GM19452 (cell line): ENCODE results near the gene SUB1.
"Not testable (repeated sequence)": the region's sequence is repeated elsewhere in the genome, so short reads cannot be mapped to it uniquely, and the experiment has no call there.

Source experiments
- ATAC-seq: cut with Tn5 transposase; IDR thresholded peaks from one replicate; pipeline ENCODE4 v1.9.1; 2021; ENCODE audit not compliant: unreplicated experiment

SUB1 gene

DNA sequence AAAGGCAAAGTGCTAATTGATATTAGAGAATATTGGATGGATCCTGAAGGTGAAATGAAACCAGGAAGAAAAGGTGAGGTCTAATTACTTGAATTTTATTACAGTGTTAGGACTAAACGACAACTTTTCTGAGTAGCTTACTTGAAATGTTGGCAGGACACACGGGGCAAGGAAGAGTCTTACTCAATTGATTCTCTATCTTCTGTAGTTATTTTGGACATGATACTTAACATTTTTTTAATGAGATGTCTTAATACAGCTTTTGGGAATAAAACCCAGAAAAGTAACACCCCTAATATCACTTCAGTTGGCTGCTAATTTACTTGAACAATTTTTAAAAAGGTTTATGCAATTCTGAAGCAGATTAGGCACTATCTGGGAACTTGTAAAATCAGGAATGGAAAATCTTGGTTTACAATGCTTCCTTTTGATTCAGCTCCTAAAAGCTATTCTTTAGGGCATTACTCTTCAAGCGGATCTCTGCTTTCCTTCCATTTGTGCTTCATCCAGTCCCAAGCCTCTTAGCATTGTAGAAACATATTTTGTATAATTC, 13.7 kb downstream of the SUB1 start:
- ATAC-seq: no peak

DNA sequence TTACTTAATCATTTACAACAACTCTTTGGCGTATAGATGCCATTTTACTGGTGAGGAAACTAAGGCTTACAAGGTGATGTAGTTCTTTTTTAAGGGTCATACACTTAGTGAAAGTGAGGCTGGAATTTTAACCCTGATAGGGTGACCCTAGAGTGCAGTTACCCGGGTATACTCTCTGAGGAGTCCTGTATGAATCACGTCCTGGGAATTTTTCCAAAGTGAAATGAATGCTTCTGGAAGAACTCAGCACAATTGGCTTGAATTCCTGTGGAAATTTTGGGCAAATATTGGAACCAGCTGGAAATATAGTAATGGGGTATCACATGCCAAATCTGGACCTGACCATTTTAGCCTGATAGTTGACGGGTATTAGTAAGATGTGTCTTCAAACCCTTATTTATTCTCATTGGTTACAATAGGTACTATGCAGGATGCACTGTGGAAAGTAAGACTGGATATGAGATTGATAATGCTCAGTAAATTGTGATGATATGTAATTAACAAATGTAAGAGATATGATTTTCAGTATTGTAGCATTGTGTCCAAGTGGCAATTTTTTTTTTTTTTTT, 14.8 kb downstream of the SUB1 start:
- no peak for ATAC-seq

DNA sequence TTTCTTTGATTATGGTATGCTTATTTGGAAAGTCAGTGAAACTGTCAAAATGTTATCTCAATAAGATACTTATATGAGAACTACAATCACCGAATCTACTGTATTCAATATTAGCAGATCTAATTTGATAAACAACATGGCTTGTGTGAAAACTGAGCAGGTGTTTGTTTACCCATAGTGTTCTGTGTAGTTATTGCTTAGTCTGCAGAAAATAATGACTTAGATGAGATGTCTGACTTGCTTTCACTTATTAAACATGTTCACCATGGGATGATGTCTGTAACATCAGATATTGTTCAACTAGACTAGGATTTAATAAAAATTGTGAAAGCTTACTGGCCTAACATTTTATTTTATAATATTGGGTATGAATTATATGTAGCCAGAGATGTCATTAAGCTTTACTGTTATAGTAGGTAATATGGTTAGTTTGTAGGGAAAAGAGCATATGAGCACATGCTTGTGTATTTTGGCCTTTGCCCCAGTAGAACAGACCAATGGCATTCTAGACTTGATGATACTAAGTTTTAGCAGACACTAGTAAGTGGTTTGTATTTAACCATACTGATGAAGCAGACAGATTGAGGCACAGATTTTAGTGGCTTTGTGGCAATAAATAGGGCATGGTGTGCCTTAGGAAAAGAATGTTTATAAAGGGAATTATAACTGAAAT, 16.4 kb downstream of the SUB1 start:
- ATAC-seq: no peak

DNA sequence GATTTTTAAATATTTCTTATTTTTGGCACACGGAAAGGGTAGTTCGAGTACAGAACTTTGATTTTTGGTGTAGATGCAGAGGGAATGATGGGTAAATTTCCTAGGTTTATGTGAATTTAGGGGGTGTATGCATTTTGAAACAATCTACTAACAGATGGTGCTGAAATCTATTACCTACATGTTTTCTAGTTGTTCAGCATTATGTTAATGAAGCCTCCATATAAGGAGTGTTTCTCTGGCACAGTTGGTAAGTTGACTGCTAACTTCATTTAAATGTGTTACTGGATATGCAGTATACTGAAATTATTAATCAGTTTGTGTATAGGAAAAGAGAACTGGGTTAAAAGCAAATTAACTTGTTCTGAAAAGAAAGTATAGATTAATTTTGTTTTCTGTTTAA, 17.5 kb downstream of the SUB1 start:
- ATAC-seq: no peak

DNA sequence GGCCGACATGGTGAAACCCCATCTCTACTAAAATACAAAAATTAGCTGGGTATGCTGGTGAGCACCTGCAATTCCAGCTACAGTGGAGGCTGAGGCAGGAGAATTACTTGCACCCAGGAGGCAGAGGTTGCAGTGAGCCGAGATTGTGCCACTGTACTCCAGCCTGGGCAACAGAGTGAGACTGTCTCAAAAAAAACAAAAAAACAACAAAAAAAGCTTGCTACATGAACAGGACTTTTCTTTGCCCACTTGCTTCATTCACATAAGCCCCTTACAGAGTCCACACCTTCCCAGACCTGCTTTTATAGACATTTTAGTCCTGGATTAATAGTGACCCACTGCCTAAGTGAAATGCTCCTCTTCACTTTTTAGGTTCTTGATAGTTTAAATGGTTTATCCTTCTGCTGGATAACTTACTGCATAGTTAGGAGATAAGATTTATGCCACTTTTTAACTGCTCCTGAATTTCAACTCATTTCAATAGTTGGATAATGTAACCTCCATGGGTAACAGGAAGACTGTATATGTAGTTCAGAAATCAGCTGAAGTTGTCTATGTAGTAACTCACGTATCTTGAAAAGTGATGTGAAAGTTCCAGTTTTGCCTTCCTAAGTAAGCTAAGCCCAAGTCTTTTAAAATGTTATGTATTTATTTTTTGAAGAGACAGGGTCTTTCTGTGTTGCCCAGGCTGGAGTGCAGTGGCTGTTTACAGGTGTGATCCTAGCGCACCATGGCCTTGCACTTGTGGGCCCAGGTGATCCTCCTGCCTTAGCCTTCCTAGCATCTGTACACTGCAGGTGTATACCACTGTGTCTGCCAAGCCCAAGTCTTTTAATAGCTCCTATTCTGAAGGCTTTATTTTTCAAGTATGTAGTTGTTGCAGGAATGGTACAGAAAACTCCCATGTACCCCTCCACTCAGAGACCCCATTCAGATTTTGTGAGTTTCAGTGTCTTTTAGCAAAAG, 19.7 kb downstream of the SUB1 start:
- no peak for ATAC-seq

DNA sequence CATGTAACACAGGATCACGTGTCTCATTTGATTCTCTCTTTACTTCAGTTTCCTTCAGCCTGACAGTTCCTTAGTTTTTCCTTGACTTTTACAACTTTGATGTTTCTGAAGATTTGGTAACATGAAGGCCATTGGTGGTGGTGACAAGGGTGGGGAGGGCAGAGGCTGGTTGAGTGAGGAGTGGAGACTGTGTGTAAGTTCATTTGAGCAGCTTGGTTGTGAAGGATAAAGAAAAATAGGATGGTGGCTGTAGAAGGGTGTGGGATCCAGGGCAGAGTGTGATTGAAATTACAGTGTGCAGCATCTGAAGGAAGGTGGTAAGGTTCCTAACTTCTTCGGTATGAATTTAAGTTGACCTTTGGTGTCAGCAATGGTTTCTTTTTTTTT, 20.4 kb downstream of the SUB1 start:
- no peak for ATAC-seq

DNA sequence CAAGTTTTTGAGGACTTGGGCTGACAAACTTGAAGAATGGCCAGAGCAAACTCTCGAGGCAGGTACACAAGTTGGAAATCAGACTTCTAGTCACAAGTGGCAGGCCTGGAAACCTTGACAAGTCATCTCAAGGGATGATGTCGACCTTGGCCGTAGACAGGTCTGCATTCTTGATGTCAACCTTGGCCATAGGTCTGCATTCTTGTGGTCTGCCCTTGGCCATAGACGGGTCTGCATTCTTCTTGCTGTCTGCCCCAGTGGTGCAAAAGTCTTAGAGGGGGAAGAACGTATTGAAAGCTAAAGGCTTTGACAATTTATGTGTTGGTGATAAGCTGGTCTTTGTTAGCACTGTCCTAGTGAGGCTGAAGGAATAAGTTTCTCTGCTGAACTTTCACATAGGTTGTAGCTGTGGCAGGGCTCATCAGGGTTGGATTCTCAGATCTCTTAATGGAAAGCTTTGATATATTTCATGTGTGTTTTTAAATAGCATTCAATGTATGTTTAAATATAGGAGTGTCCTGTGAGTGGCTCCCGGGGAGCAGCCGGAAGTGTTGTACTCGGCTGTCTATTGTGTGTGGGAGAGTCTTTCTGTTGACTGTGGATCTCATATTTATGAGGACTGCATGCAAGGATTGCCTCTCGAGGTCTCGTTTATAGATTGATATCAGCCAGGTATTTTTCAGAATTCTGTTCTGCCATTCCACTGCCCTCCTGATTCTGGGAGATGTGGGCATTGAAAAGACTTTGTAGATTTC, 27.0 kb downstream of the SUB1 start:
- ATAC-seq: no peak

DNA sequence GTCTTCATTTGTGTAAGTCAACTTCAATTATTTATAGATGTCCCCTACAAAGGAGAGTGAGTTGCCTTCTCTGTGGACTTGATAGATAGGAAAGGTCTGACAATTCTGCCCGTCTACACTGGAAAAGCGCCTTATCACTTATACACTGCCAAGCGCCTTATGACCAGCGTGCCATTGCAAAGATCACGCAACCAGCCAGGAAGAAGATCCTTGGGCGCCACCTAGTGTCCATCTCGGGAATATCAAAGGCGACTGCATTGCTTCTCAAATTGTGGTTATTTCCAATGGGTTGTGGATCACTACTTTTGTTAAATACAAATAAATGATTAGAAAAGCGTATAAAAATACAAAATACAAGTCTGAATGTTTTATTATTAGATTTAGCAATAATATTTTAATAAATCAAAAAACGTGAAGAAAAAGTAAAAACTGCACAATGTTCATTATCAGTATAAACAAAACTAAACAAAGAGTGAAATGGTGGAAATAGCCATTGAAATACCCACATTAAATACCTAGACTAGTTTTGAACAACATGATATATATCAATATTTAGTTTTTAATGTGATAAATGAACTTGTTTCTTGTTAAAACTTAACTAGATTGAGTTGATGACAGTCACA, 27.8 kb downstream of the SUB1 start:
- ATAC-seq: no peak

DNA sequence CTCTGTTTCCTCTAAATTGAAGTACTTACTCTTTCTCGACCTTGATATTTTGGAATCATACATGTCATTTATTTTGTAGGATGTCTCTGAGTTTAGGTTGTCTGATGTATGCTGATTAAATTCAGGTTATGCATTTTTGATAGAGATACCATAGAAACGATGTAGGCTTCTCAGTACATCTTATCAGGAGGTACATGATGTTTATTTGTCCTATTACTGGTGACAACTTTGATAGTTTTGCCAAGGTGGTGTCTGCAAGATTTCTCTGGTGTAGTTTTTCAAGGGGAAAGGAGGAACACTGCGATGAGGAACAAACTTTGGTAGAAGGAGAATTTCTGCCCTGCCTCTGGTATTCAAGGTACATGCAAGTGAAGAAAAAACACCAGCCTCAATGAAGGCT, 29.9 kb downstream of the SUB1 start:
- ATAC-seq: no peak

DNA sequence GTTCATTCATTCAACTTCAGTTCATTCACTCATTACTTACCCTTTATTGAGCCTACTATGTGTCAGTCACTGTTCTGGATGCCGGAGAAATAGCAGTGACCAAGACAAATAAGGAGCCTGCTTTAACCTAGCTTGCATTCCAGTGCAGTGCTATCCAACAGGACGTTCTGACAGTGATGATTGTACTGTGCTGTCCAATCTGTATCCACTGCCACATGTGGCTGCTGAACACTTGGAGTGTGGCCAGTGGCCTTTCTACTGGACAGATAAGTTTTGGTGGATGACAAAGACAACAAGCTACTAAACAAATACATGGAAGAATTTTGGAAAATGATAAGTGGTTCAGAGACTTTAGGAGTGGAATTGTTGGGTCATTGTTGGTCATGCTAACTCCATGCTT, 33.6 kb downstream of the SUB1 start:
- no peak for ATAC-seq

DNA sequence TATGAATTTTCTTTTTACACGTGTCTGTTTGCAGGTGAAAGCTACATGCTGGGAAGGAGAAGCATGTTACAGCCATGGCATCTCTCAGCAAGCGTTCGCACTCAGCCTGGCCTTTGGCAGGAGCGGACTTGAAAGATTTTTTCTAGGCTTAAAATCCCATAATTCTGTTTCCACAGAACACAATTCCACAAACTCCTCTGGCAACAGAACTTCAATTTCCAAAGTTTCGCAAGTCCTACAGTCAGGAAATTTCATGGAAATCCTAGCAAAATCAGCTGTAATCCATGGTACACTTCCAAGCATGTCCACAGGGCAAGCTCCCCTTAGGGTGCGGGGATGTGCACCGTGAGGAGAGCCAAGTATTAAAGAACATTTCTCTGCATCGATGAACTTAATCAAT, 35.9 kb downstream of the SUB1 start:
- ATAC-seq: no peak

DNA sequence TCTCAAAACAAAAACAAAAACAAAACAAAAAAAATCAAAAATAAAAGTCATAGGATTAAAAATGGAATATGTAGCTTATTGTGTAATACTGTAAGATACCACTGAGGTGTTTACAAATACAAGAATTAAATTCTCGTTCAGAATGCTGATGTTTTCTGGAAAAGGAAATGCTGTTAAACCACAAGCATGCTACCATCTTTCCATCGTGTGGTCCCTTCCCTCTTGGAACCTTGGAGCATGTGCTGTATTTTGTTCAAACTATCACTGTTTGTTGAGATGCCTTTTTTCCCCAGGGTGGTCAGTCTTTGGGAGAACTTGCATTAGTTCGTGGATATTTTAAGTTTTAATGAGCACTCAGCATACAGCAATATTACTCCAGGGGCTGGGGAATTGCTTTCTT, 39.7 kb downstream of the SUB1 start:
- no peak for ATAC-seq

DNA sequence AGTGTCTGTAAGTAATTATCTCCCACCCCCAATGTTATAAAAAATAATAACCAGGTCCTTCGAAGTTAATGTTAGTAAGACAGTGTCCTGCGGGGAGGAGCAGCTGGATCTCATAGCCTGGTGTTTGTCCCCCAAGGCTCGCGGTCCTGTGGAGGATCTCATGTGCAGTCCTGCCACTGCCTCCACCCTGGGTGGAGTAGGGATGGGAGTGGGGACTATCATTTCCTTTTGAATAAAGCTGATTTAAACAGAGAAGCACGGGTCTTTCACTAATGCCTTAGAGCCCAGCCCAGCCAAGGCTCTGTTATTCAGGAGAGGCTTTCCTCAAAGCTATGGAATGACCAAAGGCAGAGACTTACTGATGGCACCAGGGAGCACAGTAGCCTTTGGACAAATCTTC, 40.2 kb downstream of the SUB1 start:
- ATAC-seq: no peak

DNA sequence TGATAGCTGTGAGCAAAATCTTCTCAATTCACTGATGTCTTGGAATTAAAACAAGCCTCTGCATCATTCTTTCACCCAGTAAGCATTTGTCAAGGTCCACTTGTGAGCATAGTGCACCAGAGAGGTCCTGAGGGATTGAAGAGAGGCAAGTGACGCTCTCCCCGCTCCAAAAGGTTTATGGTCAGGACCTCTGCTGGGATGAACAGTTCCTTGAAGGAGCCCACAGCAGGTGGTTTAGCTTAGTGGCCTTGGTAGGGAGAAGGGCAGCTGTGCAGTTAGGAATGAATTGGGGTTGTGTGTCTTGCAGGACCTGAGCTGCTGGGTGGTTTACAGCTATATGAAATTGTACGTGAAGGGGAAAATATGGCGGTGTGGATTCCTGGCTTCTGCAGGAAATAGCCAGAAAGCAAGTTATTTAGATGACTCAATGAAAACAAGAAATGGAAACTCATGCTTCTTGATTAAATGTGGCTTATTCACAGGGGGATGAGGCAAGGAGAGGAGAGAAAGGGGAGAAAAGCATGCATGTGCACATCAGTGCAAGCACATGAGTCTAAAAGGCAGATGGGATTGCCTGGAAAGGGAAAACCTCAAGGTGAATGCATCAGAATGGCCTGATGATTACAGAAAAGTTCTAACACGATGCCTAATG, 42.0 kb downstream of the SUB1 start:
- ATAC-seq: no peak

DNA sequence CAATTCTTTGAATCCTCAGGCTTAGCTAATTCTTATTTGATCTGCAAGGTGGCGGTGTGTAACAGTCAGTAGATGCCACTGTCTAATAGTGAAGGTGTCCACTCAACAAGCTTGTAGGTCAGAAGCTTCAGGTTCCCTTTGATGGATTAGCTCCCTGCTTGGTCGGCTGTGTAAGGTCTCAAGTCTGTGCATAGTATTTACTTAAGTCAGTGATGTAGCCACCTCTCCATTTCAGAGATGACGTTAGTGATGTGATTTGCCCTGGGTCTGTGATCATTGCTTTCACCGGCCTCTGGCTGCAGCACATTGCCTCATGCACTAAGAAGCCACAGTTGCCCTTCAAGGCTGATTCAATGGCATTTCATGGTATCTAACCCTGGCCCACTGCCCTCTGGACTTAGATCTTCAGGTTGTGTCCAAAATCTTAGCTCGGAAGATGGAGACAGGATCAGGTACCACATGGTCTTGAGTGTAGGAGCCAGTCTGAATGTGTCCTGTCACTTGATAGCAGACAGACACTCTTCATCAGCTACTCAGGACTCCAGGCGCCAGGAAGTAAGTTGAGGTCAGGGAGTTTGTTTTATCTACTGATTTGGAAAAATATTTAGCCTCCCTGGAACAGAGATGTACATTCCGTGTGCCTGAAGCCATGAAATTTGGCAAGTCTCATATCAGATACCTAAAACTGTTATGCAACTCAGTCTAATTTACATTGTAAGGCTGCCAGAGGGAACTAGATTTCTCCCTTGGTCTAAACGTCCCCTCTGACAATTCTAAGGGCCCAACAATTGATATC, 42.9 kb downstream of the SUB1 start:
- ATAC-seq: no peak

DNA sequence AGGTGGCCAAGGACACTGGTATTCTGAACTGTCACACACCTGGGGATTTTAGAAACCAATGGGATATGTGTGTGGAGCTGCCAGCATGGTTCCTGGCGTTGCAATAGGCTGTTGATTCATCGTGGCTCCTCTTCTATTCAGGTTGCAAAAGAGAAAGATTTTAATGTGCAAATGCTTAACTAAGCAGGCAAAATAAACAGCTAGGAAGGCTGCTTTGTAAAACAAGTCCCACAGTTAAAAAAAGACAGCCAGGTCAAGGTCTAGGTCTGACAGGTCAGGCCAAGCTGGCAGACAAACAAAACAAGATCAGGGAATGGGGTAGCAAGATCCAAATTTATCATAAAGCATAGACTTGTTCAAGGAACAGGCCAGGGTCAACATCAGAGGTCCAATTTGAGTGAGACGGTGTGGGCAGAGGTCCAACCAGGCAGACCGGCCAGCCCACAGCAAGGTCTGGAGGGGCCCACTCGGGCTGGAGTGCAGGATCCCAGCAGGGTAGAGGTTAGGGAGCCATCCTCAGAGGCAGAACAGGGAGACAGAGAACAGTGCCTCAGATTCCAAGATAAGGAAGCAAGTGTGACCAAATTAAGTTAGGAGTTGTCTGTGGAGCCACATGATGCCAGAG, 45.6 kb downstream of the SUB1 start:
- ATAC-seq: no peak

DNA sequence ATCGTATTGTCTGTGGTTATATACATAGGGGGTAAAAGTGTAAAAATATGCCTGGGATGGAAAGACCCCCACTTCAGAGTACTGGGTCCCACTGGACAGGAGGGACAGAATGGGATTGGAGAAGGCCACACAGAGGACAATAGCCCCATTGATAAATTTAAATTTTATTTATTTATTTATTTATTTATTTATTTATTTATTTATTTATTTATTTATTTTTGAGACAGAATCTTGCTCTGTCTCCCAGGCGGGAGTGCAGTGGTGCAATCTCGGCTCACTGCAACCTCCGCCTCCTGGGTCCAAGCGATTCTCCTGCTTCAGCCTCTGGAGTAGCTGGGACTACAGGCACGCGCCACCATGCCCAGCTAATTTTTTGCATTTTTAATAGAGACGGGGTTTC, 47.7 kb downstream of the SUB1 start:
- ATAC-seq: not testable (repeated sequence)

DNA sequence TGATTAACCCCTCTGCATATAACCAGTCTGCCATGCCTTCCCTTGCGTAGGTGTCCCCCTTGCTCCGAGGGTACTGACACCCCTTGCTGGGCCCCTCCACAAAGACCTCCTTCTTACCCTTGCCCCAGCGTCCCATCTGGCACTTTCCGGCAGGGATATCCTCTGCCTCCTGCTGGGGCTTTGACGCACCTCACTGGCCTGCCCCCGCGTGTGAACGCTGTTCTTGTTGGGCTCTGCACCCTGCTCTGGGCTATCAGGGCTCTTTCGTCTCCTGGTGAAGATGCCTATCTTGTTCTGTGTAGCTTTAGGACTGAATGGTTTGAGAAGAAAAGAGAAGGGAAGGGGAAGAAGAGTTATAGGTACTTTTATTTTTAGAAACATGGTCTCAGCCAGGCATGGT, 53.0 kb downstream of the SUB1 start:
- no peak for ATAC-seq

DNA sequence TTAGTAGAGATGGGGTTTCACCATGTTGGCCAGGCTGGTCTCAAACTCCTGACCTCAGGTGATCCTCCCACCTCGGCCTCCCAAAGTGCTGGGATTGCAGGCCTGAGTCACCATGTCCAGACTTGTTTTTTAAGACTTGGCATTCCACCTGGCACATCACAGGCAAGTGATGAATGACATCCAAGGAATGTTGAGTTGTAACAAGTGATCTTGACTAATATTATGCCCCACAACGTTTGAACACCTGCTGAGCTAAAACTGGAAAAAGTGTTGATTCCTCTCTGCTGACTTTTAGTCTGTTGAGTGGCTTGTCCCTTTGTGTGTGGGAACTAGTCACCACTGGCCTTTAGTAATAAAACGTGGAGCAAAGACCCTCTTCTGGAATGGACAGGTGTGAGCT, 54.6 kb downstream of the SUB1 start:
- no peak for ATAC-seq
